Neural progenitor cell (in vitro differentiated cells): ENCODE measurements around the gene TUBGCP4. TPM values are rescaled to one million over a fixed set of nuclear protein-coding genes. Genes with fewer than 3 reads are reported as not detected.

Source experiments
- DNase-seq: peaks from one replicate; pipeline ENCODE4 v3.0.0-alpha.2; 2016; ENCODE audit warnings: low spot score
- H2AFZ ChIP-seq: fragments of 200-600 bp; sonication (generic); replicated peaks from 2 replicates; pipeline ENCODE4 v1.6.1; 2016; ENCODE audit warnings: antibody characterized with exemption
- H3F3A ChIP-seq: fragments of 200-600 bp; sonication (generic); 2 replicates; pipeline ENCODE4 v1.6.1; 2016; ENCODE audit warnings: antibody characterized with exemption, low read depth
- H3K27ac ChIP-seq: fragments of 200-600 bp; sonication (generic); 2 replicates; pipeline ENCODE4 v1.5.1; 2016; ENCODE audit warnings: mild to moderate bottlenecking
- H3K27me3 ChIP-seq: fragments of 200-600 bp; sonication (generic); 2 replicates; pipeline ENCODE4 v1.6.1; 2016; ENCODE audit warnings: mild to moderate bottlenecking, moderate library complexity
- H3K36me3 ChIP-seq: fragments of 200-600 bp; sonication (generic); 2 replicates; pipeline ENCODE4 v1.5.1; 2016
- H3K4me1 ChIP-seq: fragments of 200-600 bp; sonication (generic); 2 replicates; pipeline ENCODE4 v1.6.1; 2016; ENCODE audit warnings: mixed run types
- H3K4me2 ChIP-seq: fragments of 200-600 bp; sonication (generic); 2 replicates; pipeline ENCODE4 v1.6.1; 2016
- H3K4me3 ChIP-seq: fragments of 200-600 bp; sonication (generic); 2 replicates; pipeline ENCODE4 v1.5.1; 2016
- H3K79me2 ChIP-seq: fragments of 200-600 bp; sonication (generic); 2 replicates; pipeline ENCODE4 v1.6.1; 2016; ENCODE audit warnings: low read depth
- H3K9ac ChIP-seq: fragments of 200-600 bp; sonication (generic); 2 replicates; pipeline ENCODE4 v1.6.1; 2016
- H3K9me3 ChIP-seq: fragments of 200-600 bp; sonication (generic); 2 replicates; pipeline ENCODE4 v1.5.1; 2016; ENCODE audit warnings: low read depth
- H4K20me1 ChIP-seq: fragments of 200-600 bp; sonication (generic); 2 replicates; pipeline ENCODE4 v1.6.1; 2016; ENCODE audit warnings: low read depth
- H3K27ac Mint-ChIP-seq: 3 replicates; pipeline ENCODE4 v1.8.0; 2021; ENCODE audit warnings: mixed read lengths
- H3K27me3 Mint-ChIP-seq: 2 replicates; pipeline ENCODE4 v1.8.0; 2022; ENCODE audit warnings: low read depth, mild to moderate bottlenecking, inconsistent platforms, moderate library complexity, mixed read lengths; ENCODE audit not compliant: insufficient read depth
- H3K36me3 Mint-ChIP-seq: 3 replicates; pipeline ENCODE4 v1.8.0; 2021; ENCODE audit warnings: mixed read lengths
- H3K4me1 Mint-ChIP-seq: 3 replicates; pipeline ENCODE4 v1.8.0; 2021; ENCODE audit warnings: mixed read lengths
- H3K4me3 Mint-ChIP-seq: 3 replicates; pipeline ENCODE4 v1.8.0; 2021; ENCODE audit warnings: mild to moderate bottlenecking, moderate library complexity, mixed read lengths
- H3K9me3 Mint-ChIP-seq: 3 replicates; pipeline ENCODE4 v1.8.0; 2020; ENCODE audit warnings: mixed read lengths
- CTCF ChIP-seq: fragments of 200-600 bp; sonication (generic); IDR thresholded peaks from 2 replicates; pipeline ENCODE4 v1.5.1; 2017; ENCODE audit warnings: antibody characterized with exemption, mild to moderate bottlenecking
- EZH2 ChIP-seq: fragments of 200-600 bp; sonication (generic); IDR thresholded peaks from 2 replicates; pipeline ENCODE4 v1.6.1; 2017; ENCODE audit warnings: antibody characterized with exemption, mild to moderate bottlenecking, moderate library complexity
- EZH2phosphoT487 ChIP-seq: fragments of 200-600 bp; sonication (generic); IDR thresholded peaks from 2 replicates; pipeline ENCODE4 v1.6.1; 2017; ENCODE audit warnings: antibody characterized with exemption
- total RNA-seq: library from RNA; depleted of rRNA; stranded (reverse); fragments of >200 nt; gene quantifications from 2 replicates; pipeline ENCODE4 v1.2.3, GENCODE V29; 2015; ENCODE audit warnings: low replicate concordance

The TUBGCP4 gene
- total RNA-seq, 1 donor from 2014 or later: 14.1 TPM

GRCh38 chr15:43433661-43434303 lies 62.9 kb downstream of the TUBGCP4 start:
- Histone ChIP-seq H3K4me1 (no peaks in the 10 kb centered on the region), H3F3A (peaks cover 5% of the 10 kb centered on the region), H3K9ac (no peak overlapping the region), H2AFZ (no peak overlapping the region), H3K27ac (no peak overlapping the region), H3K27me3 (no peaks in the 10 kb centered on the region), H3K4me3 (no peak overlapping the region), H3K36me3 (peaks cover 9% of the 10 kb centered on the region), H4K20me1 (no peaks in the 10 kb centered on the region), H3K4me2 (no peak overlapping the region), H3K79me2 (no peaks in the 10 kb centered on the region), H3K9me3 (no peaks in the 10 kb centered on the region)
- no peak overlapping the region for H3K27ac Mint-ChIP-seq
- H3K27me3 Mint-ChIP-seq: no peaks in the 10 kb centered on the region
- TF ChIP-seq CTCF: no peak
- no peaks in the 10 kb centered on the region for H3K9me3 Mint-ChIP-seq
- H3K4me3 Mint-ChIP-seq: no peak overlapping the region
- no peak for DNase-seq
- H3K36me3 Mint-ChIP-seq: peaks cover 32% of the 10 kb centered on the region
- no peaks in the 10 kb centered on the region for H3K4me1 Mint-ChIP-seq

GRCh38 chr15:43434446-43434845 lies 63.5 kb downstream of the TUBGCP4 start:
- TF ChIP-seq EZH2phosphoT487 (no peak), CTCF (no peak), EZH2 (no peak)
- Histone ChIP-seq H3F3A (no peaks in the 10 kb centered on the region), H2AFZ (no peak overlapping the region), H3K79me2 (no peaks in the 10 kb centered on the region), H4K20me1 (no peaks in the 10 kb centered on the region), H3K36me3 (peaks cover 6% of the 10 kb centered on the region), H3K27me3 (no peaks in the 10 kb centered on the region), H3K9ac (no peak overlapping the region), H3K27ac (no peak overlapping the region), H3K4me3 (no peak overlapping the region), H3K4me1 (no peaks in the 10 kb centered on the region), H3K9me3 (no peaks in the 10 kb centered on the region), H3K4me2 (no peak overlapping the region)
- no peak overlapping the region for H3K4me3 Mint-ChIP-seq
- no peak overlapping the region for H3K27ac Mint-ChIP-seq
- DNase-seq: no peak
- peaks cover 34% of the 10 kb centered on the region for H3K36me3 Mint-ChIP-seq
- H3K27me3 Mint-ChIP-seq: no peaks in the 10 kb centered on the region
- no peaks in the 10 kb centered on the region for H3K4me1 Mint-ChIP-seq
- H3K9me3 Mint-ChIP-seq: no peaks in the 10 kb centered on the region

GRCh38 chr15:43436395-43436794 lies 65.5 kb downstream of the TUBGCP4 start:
- Histone ChIP-seq H3K79me2 (no peaks in the 10 kb centered on the region), H2AFZ (no peak overlapping the region), H3K27ac (no peak overlapping the region), H3K4me2 (no peak overlapping the region), H3F3A (peaks cover 6% of the 10 kb centered on the region), H3K36me3 (peaks cover 6% of the 10 kb centered on the region), H3K9ac (no peak overlapping the region), H3K4me3 (no peak overlapping the region), H3K9me3 (no peaks in the 10 kb centered on the region), H4K20me1 (no peaks in the 10 kb centered on the region), H3K27me3 (no peaks in the 10 kb centered on the region), H3K4me1 (peaks cover 4% of the 10 kb centered on the region)
- H3K4me1 Mint-ChIP-seq: peaks cover 13% of the 10 kb centered on the region
- no peak overlapping the region for H3K27ac Mint-ChIP-seq
- H3K4me3 Mint-ChIP-seq: no peak overlapping the region
- H3K36me3 Mint-ChIP-seq: peaks cover 39% of the 10 kb centered on the region
- TF ChIP-seq CTCF: no peak
- H3K9me3 Mint-ChIP-seq: no peaks in the 10 kb centered on the region
- no peaks in the 10 kb centered on the region for H3K27me3 Mint-ChIP-seq
- no peak for DNase-seq
